Smooth muscle cell (in vitro differentiated cells): ENCODE data around the gene ALKAL2. TPM values are rescaled to one million over a fixed set of nuclear protein-coding genes. Genes with fewer than 3 reads are reported as not detected.

ENCODE experiments used
- DNase-seq: peaks from one replicate; lab custom pipeline; 2025; ENCODE audit not compliant: unreplicated experiment; lab: John Stamatoyannopoulos, UW
- H2AFZ ChIP-seq: fragments of 200-600 bp; sonication (generic); 2 replicates; pipeline ENCODE4 v1.6.0; 2016; ENCODE audit warnings: antibody characterized with exemption, low read depth, mild to moderate bottlenecking
- H3F3A ChIP-seq: fragments of 200-600 bp; sonication (generic); 2 replicates; pipeline ENCODE4 v1.6.0; 2017; ENCODE audit warnings: antibody characterized with exemption, low read depth
- H3K27ac ChIP-seq: fragments of 200-600 bp; sonication (generic); 2 replicates; pipeline ENCODE4 v1.5.1; 2016; ENCODE audit warnings: low read depth, mild to moderate bottlenecking
- H3K27me3 ChIP-seq: fragments of 200-600 bp; sonication (generic); 2 replicates; pipeline ENCODE4 v1.6.1; 2016; ENCODE audit warnings: low read depth, mild to moderate bottlenecking
- H3K36me3 ChIP-seq: fragments of 200-600 bp; sonication (generic); 2 replicates; pipeline ENCODE4 v1.5.1; 2016; ENCODE audit warnings: low read depth
- H3K4me1 ChIP-seq: fragments of 200-600 bp; sonication (generic); 2 replicates; pipeline ENCODE4 v1.5.1; 2016; ENCODE audit warnings: low read depth
- H3K4me2 ChIP-seq: fragments of 200-600 bp; sonication (generic); 2 replicates; pipeline ENCODE4 v1.6.0; 2016; ENCODE audit warnings: mild to moderate bottlenecking
- H3K4me3 ChIP-seq: fragments of 200-600 bp; sonication (generic); 2 replicates; pipeline ENCODE4 v1.5.1; 2016; ENCODE audit warnings: mild to moderate bottlenecking
- H3K79me2 ChIP-seq: fragments of 200-600 bp; sonication (generic); 2 replicates; pipeline ENCODE4 v1.6.0; 2016; ENCODE audit warnings: low read depth, mild to moderate bottlenecking
- H3K9ac ChIP-seq: fragments of 200-600 bp; sonication (generic); 2 replicates; pipeline ENCODE4 v1.6.0; 2016; ENCODE audit warnings: low read depth
- H3K9me3 ChIP-seq: fragments of 200-600 bp; sonication (generic); replicated peaks from 2 replicates; pipeline ENCODE4 v1.5.1; 2016; ENCODE audit warnings: low read depth
- H4K20me1 ChIP-seq: fragments of 200-600 bp; sonication (generic); 2 replicates; pipeline ENCODE4 v1.6.0; 2016; ENCODE audit warnings: low read depth
- CTCF ChIP-seq: fragments of 200-600 bp; sonication (generic); IDR thresholded peaks from 2 replicates; pipeline ENCODE4 v1.5.1; 2017; ENCODE audit warnings: borderline replicate concordance, mild to moderate bottlenecking, antibody characterized with exemption; ENCODE audit not compliant: insufficient read depth, poor library complexity, severe bottlenecking
- WGBS: methylation state at CpG from one replicate; pipeline ENCODE4 v1.1.7; 2016; ENCODE audit warnings: low lambda C conversion rate; 5-methylcytosine and 5-hydroxymethylcytosine counted together
- polyA plus RNA-seq: library from polyadenylated mRNA; unstranded; fragments of >200 nt; fragmentation: Nextera tagmentation; extraction: Ambion mirVana; gene quantifications from 2 replicates; pipeline ENCODE4 v1.2.1, GENCODE V29; 2016
- total RNA-seq: library from RNA; depleted of rRNA; stranded (reverse); fragments of >200 nt; gene quantifications from 2 replicates; pipeline ENCODE4 v1.2.3, GENCODE V29; 2014

Gene ALKAL2
- total and polyA plus RNA-seq, 2 experiments from 2014 or later = 0.58 to 0.67 TPM

GRCh38 chr2:256094-256493, 31.8 kb downstream of the ALKAL2 start:
- H3K27me3 ChIP-seq = no peaks in the 10 kb centered on the region
- peaks cover 12% of the 10 kb centered on the region for H3K79me2 ChIP-seq
- no peak for TF ChIP-seq CTCF
- H4K20me1 ChIP-seq = no peaks in the 10 kb centered on the region
- DNase-seq = no peak
- H2AFZ ChIP-seq = no peak overlapping the region
- no peak overlapping the region for H3K4me3 ChIP-seq
- no peak overlapping the region for H3K9ac ChIP-seq
- no peak overlapping the region for H3K4me2 ChIP-seq
- H3K9me3 ChIP-seq = peaks cover 9% of the 10 kb centered on the region
- no peaks in the 10 kb centered on the region for H3K4me1 ChIP-seq
- 95% methylated on average over 3 of the region's 3 CpGs for WGBS
- no peak overlapping the region for H3K27ac ChIP-seq
- peaks cover 5% of the 10 kb centered on the region for H3F3A ChIP-seq
- H3K36me3 ChIP-seq = no peaks in the 10 kb centered on the region

GRCh38 chr2:255195-255594, 32.7 kb downstream of the ALKAL2 start:
- WGBS = 93% methylated on average over 2 of the region's 2 CpGs
- TF ChIP-seq CTCF = no peak
- Histone ChIP-seq H3K27ac (peak overlapping the region; percentile 40), H3K4me1 (no peaks in the 10 kb centered on the region), H2AFZ (no peak overlapping the region), H3K9ac (no peak overlapping the region), H3K4me2 (no peak overlapping the region), H3K4me3 (no peak overlapping the region), H3K27me3 (no peaks in the 10 kb centered on the region), H3F3A (peaks cover 5% of the 10 kb centered on the region), H3K79me2 (peaks cover 5% of the 10 kb centered on the region), H3K36me3 (no peaks in the 10 kb centered on the region), H3K9me3 (peaks cover 9% of the 10 kb centered on the region), H4K20me1 (no peaks in the 10 kb centered on the region)
- DNase-seq = no peak

- H3K9ac ChIP-seq = no peak overlapping the region
- peak overlapping the region; percentile 40 for H3K27ac ChIP-seq
- H2AFZ ChIP-seq = no peak overlapping the region
- peaks cover 9% of the 10 kb centered on the region for H3K9me3 ChIP-seq
- peaks cover 5% of the 10 kb centered on the region for H3F3A ChIP-seq
- no peaks in the 10 kb centered on the region for H3K27me3 ChIP-seq
- no peaks in the 10 kb centered on the region for H3K36me3 ChIP-seq
- H3K4me3 ChIP-seq = no peak overlapping the region
- H3K4me2 ChIP-seq = no peak overlapping the region
- no peak for TF ChIP-seq CTCF
- H4K20me1 ChIP-seq = no peaks in the 10 kb centered on the region
- DNase-seq = no peak
- H3K79me2 ChIP-seq = peaks cover under 1% of the 10 kb centered on the region
- WGBS = 67% methylated on average over 7 of the region's 7 CpGs
- H3K4me1 ChIP-seq = no peaks in the 10 kb centered on the region
These were observed 33.6 kb downstream of the ALKAL2 start for GRCh38 chr2:254241-254640.

- 94% methylated on average over 8 of the region's 8 CpGs for WGBS
- no peaks in the 10 kb centered on the region for H3K27me3 ChIP-seq
- H3F3A ChIP-seq = peaks cover 5% of the 10 kb centered on the region
- H3K4me3 ChIP-seq = no peak overlapping the region
- peak overlapping the region; percentile 25 for H3K27ac ChIP-seq
- TF ChIP-seq CTCF = no peak
- H3K4me1 ChIP-seq = no peaks in the 10 kb centered on the region
- peaks cover 5% of the 10 kb centered on the region for H3K9me3 ChIP-seq
- DNase-seq = no peak
- H4K20me1 ChIP-seq = no peaks in the 10 kb centered on the region
- no peak overlapping the region for H3K4me2 ChIP-seq
- H3K79me2 ChIP-seq = no peaks in the 10 kb centered on the region
- no peak overlapping the region for H2AFZ ChIP-seq
- H3K36me3 ChIP-seq = no peaks in the 10 kb centered on the region
- H3K9ac ChIP-seq = no peak overlapping the region
These were observed 34.7 kb downstream of the ALKAL2 start for GRCh38 chr2:253202-253638.
